ENCODE measurements around the gene PALLD.
"Not testable (repeated sequence)": the region's sequence is repeated elsewhere in the genome, so short reads cannot be mapped to it uniquely, and the experiment has no call there.

Gene PALLD

DNA sequence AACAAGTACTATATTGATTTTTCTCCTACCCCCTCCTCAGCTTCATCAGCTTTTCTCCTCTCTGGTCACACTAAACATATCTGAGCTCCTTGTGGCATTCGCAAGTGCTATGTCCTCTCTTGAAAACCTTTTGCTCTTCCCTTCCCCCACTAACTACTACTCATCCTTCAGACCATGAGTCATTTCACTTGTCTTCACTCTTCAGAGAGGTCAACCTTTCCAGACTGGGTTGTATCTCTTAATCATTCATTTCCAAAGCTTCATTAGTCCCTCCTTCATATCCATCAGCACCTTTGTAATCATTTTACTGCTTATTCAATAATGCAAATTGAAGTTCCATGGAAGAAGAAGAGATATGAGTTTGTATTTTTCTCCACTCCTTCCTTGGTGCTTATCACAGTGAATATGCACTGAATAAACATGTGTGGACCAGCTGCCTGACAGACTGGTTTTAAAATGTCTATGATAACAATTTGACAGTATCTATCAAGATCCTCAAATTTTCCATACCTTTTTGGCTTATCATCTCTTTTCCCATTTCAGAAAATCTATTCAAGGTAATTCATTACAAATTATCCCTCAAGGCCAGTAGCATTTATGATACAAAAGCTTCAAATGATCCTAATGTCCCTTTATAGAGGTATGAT lies 45.0 kb upstream of the PALLD start:
- Histone ChIP-seq H3K79me1 (ENCODE audit: low read depth, low read length) (no peaks in the 10 kb centered on the region), H3K18ac (ENCODE audit: low read length) (no peak overlapping the region), H3K14ac (ENCODE audit: low read length) (no peak overlapping the region), H4K8ac (ENCODE audit: low read depth, low read length) (no peak overlapping the region), H3K4me1 (ENCODE audit: control insufficient read depth in 2 of 2, insufficient read depth in 1 of 2, low read depth in 1 of 2, low read length in 2 of 2) (peaks cover 3 to 5% of the 10 kb centered on the region in 2 donors), H3K27me3 (ENCODE audit: control insufficient read depth in 3 of 3, insufficient read depth in 3 of 3, low read depth in 1 of 3, low read length in 3 of 3) (no peaks in the 10 kb centered on the region), H2BK120ac (ENCODE audit: low read depth, low read length) (no peak overlapping the region), H3K36me3 (replicated peaks in 1 of 2; ENCODE audit: control insufficient read depth in 2 of 2, insufficient read depth in 2 of 2, low read length in 2 of 2) (no peaks in the 10 kb centered on the region), H3K23ac (ENCODE audit: low read depth, low read length, poor library complexity) (no peak overlapping the region), H2BK12ac (ENCODE audit: low read length) (no peak overlapping the region), H3K4me3 (ENCODE audit: low read length in 2 of 2) (no peak overlapping the region), H2BK15ac (ENCODE audit: low read length) (no peak overlapping the region), H3K27ac (replicated peaks; ENCODE audit: low read length) (no peak overlapping the region), H3K9ac (ENCODE audit: low read depth, low read length, poor library complexity) (no peak overlapping the region), H3K9me3 (replicated peaks in 1 of 2; ENCODE audit: control insufficient read depth in 2 of 2, insufficient read depth in 1 of 2, low read depth in 1 of 2, low read length in 2 of 2) (no peaks in the 10 kb centered on the region), H4K91ac (ENCODE audit: low read depth, low read length, poor library complexity) (no peak overlapping the region), H2AFZ (ENCODE audit: low read length) (no peak overlapping the region), H3K4me2 (ENCODE audit: insufficient read depth, low read length, poor library complexity, severe bottlenecking) (no peak overlapping the region), H3K4ac (ENCODE audit: low read length) (no peak overlapping the region), H2AK5ac (ENCODE audit: low read depth, low read length) (no peak overlapping the region), H2BK5ac (ENCODE audit: low read length) (no peak overlapping the region)
- WGBS, 2 donors (ENCODE audit: extremely low coverage in 2 of 2, insufficient read length in 2 of 2, insufficient replicate concordance in 1 of 2) = no CpG with 5 or more reads among the region's 1 CpG
- DNase-seq (ENCODE audit: low spot score) = no peak

DNA sequence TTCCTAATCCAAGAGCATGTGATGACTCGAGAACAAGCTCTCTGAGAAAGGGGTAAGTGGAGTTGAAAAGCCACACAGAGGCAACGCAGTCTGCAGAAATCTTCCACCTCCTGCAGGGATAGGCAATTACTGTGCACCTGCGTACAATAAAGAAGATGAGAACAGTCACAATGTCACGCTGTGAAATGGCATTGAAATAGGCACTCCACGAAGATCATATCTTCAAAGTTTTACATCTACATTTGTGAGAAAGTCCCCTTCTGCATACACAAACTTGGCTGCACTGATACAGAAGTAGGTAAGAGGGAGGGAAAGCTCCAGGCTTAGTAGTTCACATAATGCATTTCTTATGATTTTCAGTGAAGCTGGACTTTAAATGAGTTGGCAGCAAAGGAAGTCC lies 43.7 kb upstream of the PALLD start:
- no peak for DNase-seq (ENCODE audit: low spot score)
- Histone ChIP-seq H3K9me3 (replicated peaks in 1 of 2; ENCODE audit: control insufficient read depth in 2 of 2, insufficient read depth in 1 of 2, low read depth in 1 of 2, low read length in 2 of 2) (no peaks in the 10 kb centered on the region), H3K4me1 (ENCODE audit: control insufficient read depth in 2 of 2, insufficient read depth in 1 of 2, low read depth in 1 of 2, low read length in 2 of 2) (peaks cover 3 to 5% of the 10 kb centered on the region in 2 donors), H2AFZ (ENCODE audit: low read length) (peak overlapping the region; percentile 5), H3K9ac (ENCODE audit: low read depth, low read length, poor library complexity) (no peak overlapping the region), H3K14ac (ENCODE audit: low read length) (no peak overlapping the region), H4K91ac (ENCODE audit: low read depth, low read length, poor library complexity) (no peak overlapping the region), H3K27me3 (ENCODE audit: control insufficient read depth in 3 of 3, insufficient read depth in 3 of 3, low read depth in 1 of 3, low read length in 3 of 3) (no peaks in the 10 kb centered on the region), H3K4me3 (ENCODE audit: low read length in 2 of 2) (no peak overlapping the region), H3K79me1 (ENCODE audit: low read depth, low read length) (no peaks in the 10 kb centered on the region), H2BK120ac (ENCODE audit: low read depth, low read length) (no peak overlapping the region), H3K4me2 (ENCODE audit: insufficient read depth, low read length, poor library complexity, severe bottlenecking) (no peak overlapping the region), H3K27ac (replicated peaks; ENCODE audit: low read length) (no peak overlapping the region), H2BK5ac (ENCODE audit: low read length) (no peak overlapping the region), H2BK12ac (ENCODE audit: low read length) (no peak overlapping the region), H3K18ac (ENCODE audit: low read length) (no peak overlapping the region), H2BK15ac (ENCODE audit: low read length) (no peak overlapping the region), H3K4ac (ENCODE audit: low read length) (no peak overlapping the region), H3K36me3 (replicated peaks in 1 of 2; ENCODE audit: control insufficient read depth in 2 of 2, insufficient read depth in 2 of 2, low read length in 2 of 2) (no peaks in the 10 kb centered on the region), H3K23ac (ENCODE audit: low read depth, low read length, poor library complexity) (no peak overlapping the region), H4K8ac (ENCODE audit: low read depth, low read length) (no peak overlapping the region), H2AK5ac (ENCODE audit: low read depth, low read length) (no peak overlapping the region)
- WGBS, 2 donors (ENCODE audit: extremely low coverage in 2 of 2, insufficient read length in 2 of 2, insufficient replicate concordance in 1 of 2) = no CpG with 5 or more reads among the region's 5 CpGs

DNA sequence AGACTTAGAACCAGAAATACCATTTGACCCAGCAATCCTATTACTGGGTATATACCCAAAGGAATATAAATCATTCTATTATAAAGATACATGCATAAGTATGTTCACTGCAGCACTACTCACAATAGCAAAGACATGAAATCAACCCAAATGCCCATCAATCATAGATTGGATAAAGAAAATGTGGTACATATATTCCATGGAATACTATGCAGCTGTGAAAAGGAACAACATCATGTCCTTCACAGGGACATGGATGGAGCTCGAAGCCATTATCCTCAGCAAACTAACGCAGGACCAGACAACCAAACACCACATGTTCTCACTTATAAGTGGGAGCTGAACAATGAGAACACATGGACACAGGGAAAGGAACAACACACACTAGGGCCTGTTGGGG lies 38.6 kb upstream of the PALLD start:
- not testable (repeated sequence) for H3K4me2 ChIP-seq (ENCODE audit: insufficient read depth, low read length, poor library complexity, severe bottlenecking); H3K4me1 ChIP-seq (ENCODE audit: control insufficient read depth in 2 of 2, insufficient read depth in 1 of 2, low read depth in 1 of 2, low read length in 2 of 2); H3K27ac ChIP-seq (replicated peaks; ENCODE audit: low read length); H3K18ac ChIP-seq (ENCODE audit: low read length); H2BK120ac ChIP-seq (ENCODE audit: low read depth, low read length); H3K14ac ChIP-seq (ENCODE audit: low read length); H3K79me1 ChIP-seq (ENCODE audit: low read depth, low read length); H2BK12ac ChIP-seq (ENCODE audit: low read length); H3K9me3 ChIP-seq (replicated peaks in 1 of 2; ENCODE audit: control insufficient read depth in 2 of 2, insufficient read depth in 1 of 2, low read depth in 1 of 2, low read length in 2 of 2); H2BK15ac ChIP-seq (ENCODE audit: low read length); H4K91ac ChIP-seq (ENCODE audit: low read depth, low read length, poor library complexity); H4K8ac ChIP-seq (ENCODE audit: low read depth, low read length); H3K4ac ChIP-seq (ENCODE audit: low read length); DNase-seq (ENCODE audit: low spot score); H2AFZ ChIP-seq (ENCODE audit: low read length); H3K27me3 ChIP-seq (ENCODE audit: control insufficient read depth in 3 of 3, insufficient read depth in 3 of 3, low read depth in 1 of 3, low read length in 3 of 3); H2AK5ac ChIP-seq (ENCODE audit: low read depth, low read length); H3K4me3 ChIP-seq (ENCODE audit: low read length in 2 of 2); H2BK5ac ChIP-seq (ENCODE audit: low read length); H3K23ac ChIP-seq (ENCODE audit: low read depth, low read length, poor library complexity); H3K36me3 ChIP-seq (replicated peaks in 1 of 2; ENCODE audit: control insufficient read depth in 2 of 2, insufficient read depth in 2 of 2, low read length in 2 of 2); H3K9ac ChIP-seq (ENCODE audit: low read depth, low read length, poor library complexity)
- WGBS, 2 donors (ENCODE audit: extremely low coverage in 2 of 2, insufficient read length in 2 of 2, insufficient replicate concordance in 1 of 2) = no CpG with 5 or more reads among the region's 2 CpGs

- Histone ChIP-seq H4K8ac (ENCODE audit: low read depth, low read length) (no peak overlapping the region), H3K4ac (ENCODE audit: low read length) (no peak overlapping the region), H2BK15ac (ENCODE audit: low read length) (no peak overlapping the region), H2BK12ac (ENCODE audit: low read length) (no peak overlapping the region), H3K18ac (ENCODE audit: low read length) (no peak overlapping the region), H3K27ac (replicated peaks; ENCODE audit: low read length) (no peak overlapping the region), H3K4me1 (ENCODE audit: control insufficient read depth in 2 of 2, insufficient read depth in 1 of 2, low read depth in 1 of 2, low read length in 2 of 2) (no peaks in the 10 kb centered on the region), H3K9me3 (replicated peaks in 1 of 2; ENCODE audit: control insufficient read depth in 2 of 2, insufficient read depth in 1 of 2, low read depth in 1 of 2, low read length in 2 of 2) (peaks cover 1 to 2% of the 10 kb centered on the region in 2 donors), H2AFZ (ENCODE audit: low read length) (no peak overlapping the region), H3K14ac (ENCODE audit: low read length) (no peak overlapping the region), H3K27me3 (ENCODE audit: control insufficient read depth in 3 of 3, insufficient read depth in 3 of 3, low read depth in 1 of 3, low read length in 3 of 3) (no peaks in the 10 kb centered on the region), H3K4me3 (ENCODE audit: low read length in 2 of 2) (no peak overlapping the region), H3K9ac (ENCODE audit: low read depth, low read length, poor library complexity) (no peak overlapping the region), H2BK5ac (ENCODE audit: low read length) (no peak overlapping the region), H3K4me2 (ENCODE audit: insufficient read depth, low read length, poor library complexity, severe bottlenecking) (no peak overlapping the region), H2AK5ac (ENCODE audit: low read depth, low read length) (no peak overlapping the region), H4K91ac (ENCODE audit: low read depth, low read length, poor library complexity) (no peak overlapping the region), H3K23ac (ENCODE audit: low read depth, low read length, poor library complexity) (no peak overlapping the region), H2BK120ac (ENCODE audit: low read depth, low read length) (no peak overlapping the region), H3K79me1 (ENCODE audit: low read depth, low read length) (no peaks in the 10 kb centered on the region), H3K36me3 (replicated peaks in 1 of 2; ENCODE audit: control insufficient read depth in 2 of 2, insufficient read depth in 2 of 2, low read length in 2 of 2) (no peaks in the 10 kb centered on the region)
- no CpG with 5 or more reads among the region's 4 CpGs for WGBS, 2 donors (ENCODE audit: extremely low coverage in 2 of 2, insufficient read length in 2 of 2, insufficient replicate concordance in 1 of 2)
- no peak for DNase-seq (ENCODE audit: low spot score)
Measured at GRCh38 chr4:168461821-168462220, 35.0 kb upstream of the PALLD start.

All from neuronal stem cell (in vitro differentiated cells).